ENCODE results near the gene TCF25. TPM values are rescaled to one million over a fixed set of nuclear protein-coding genes. Genes with fewer than 3 reads are reported as not detected.

The TCF25 gene
- total RNA-seq, 5 donors from 2014 or later (not counting 1 experiment from before 2014, with no cell fraction given) = 289 to 400 (median 322) TPM

GRCh38 chr16:89892635-89893034 lies 19.2 kb downstream of the TCF25 start:
- peaks cover 21 to 75% of the 10 kb centered on the region in 2 donors for H3K36me3 ChIP-seq (ENCODE audit: control insufficient read depth in 2 of 2, extremely low read depth in 1 of 2, insufficient read depth in 1 of 2, low read length in 1 of 2)
- POLR2A ChIA-PET = no interaction called here
- no peak overlapping the region for H3K27ac ChIP-seq (ENCODE audit: low read length)
- CTCF ChIA-PET = no interaction called here
- H3K9me3 ChIP-seq = no peaks in the 10 kb centered on the region
- no peak overlapping the region for H3K27ac Mint-ChIP-seq
- H3K36me3 Mint-ChIP-seq = peaks cover 25% of the 10 kb centered on the region
- ATAC-seq (replicated peaks in 1 of 4) (no peak), DNase-seq (no peak)
- H3K4me3 Mint-ChIP-seq = no peak overlapping the region
- WGBS (ENCODE audit: insufficient coverage) = 99% methylated on average over 8 of the region's 9 CpGs
- H3K27me3 ChIP-seq (replicated peaks in 1 of 2; ENCODE audit: control insufficient read depth in 2 of 2, extremely low read depth in 1 of 2, insufficient read depth in 2 of 2, low read length in 1 of 2) = no peaks in the 10 kb centered on the region
- no peaks in the 10 kb centered on the region for H3K9me3 Mint-ChIP-seq
- H3K27me3 Mint-ChIP-seq = no peaks in the 10 kb centered on the region
- H3K4me1 ChIP-seq (ENCODE audit: control insufficient read depth in 1 of 2, extremely low read depth in 1 of 2, insufficient read depth in 2 of 2, low read length in 2 of 2) = peaks cover 0 to 9% of the 10 kb centered on the region in 2 experiments
- no peak overlapping the region for H3K4me3 ChIP-seq (ENCODE audit: control insufficient read depth in 1 of 2, extremely low read depth in 1 of 2, low read length in 1 of 2)
- H3K4me1 Mint-ChIP-seq = peaks cover 0 to 7% (median 6%) of the 10 kb centered on the region in 3 donors

- peaks cover 25% of the 10 kb centered on the region for H3K36me3 Mint-ChIP-seq
- H3K9me3 Mint-ChIP-seq = no peaks in the 10 kb centered on the region
- WGBS (ENCODE audit: insufficient coverage) = 97% methylated on average over 34 of the region's 45 CpGs
- peaks cover 0 to 7% (median 6%) of the 10 kb centered on the region in 3 donors for H3K4me1 Mint-ChIP-seq
- Histone ChIP-seq H3K27ac (ENCODE audit: low read length) (no peak overlapping the region), H3K9me3 (no peaks in the 10 kb centered on the region), H3K4me3 (ENCODE audit: control insufficient read depth in 1 of 2, extremely low read depth in 1 of 2, low read length in 1 of 2) (no peak overlapping the region), H3K27me3 (replicated peaks in 1 of 2; ENCODE audit: control insufficient read depth in 2 of 2, extremely low read depth in 1 of 2, insufficient read depth in 2 of 2, low read length in 1 of 2) (no peaks in the 10 kb centered on the region), H3K36me3 (ENCODE audit: control insufficient read depth in 2 of 2, extremely low read depth in 1 of 2, insufficient read depth in 1 of 2, low read length in 1 of 2) (peaks cover 24 to 80% of the 10 kb centered on the region in 2 donors), H3K4me1 (ENCODE audit: control insufficient read depth in 1 of 2, extremely low read depth in 1 of 2, insufficient read depth in 2 of 2, low read length in 2 of 2) (peaks cover 0 to 9% of the 10 kb centered on the region in 2 experiments)
- ChIA-PET CTCF (no interaction called here), POLR2A (no interaction called here)
- H3K4me3 Mint-ChIP-seq = no peak overlapping the region
- no peaks in the 10 kb centered on the region for H3K27me3 Mint-ChIP-seq
- DNase-seq (no peak), ATAC-seq (replicated peaks in 1 of 4) (peak in 1 of 4 experiments; percentile 26)
- no peak overlapping the region for H3K27ac Mint-ChIP-seq
Measured at GRCh38 chr16:89893642-89894548, 20.5 kb downstream of the TCF25 start.

GRCh38 chr16:89895482-89896250 lies 22.3 kb downstream of the TCF25 start:
- Mint-ChIP-seq H3K9me3 (no peaks in the 10 kb centered on the region), H3K4me3 (no peak overlapping the region), H3K36me3 (peaks cover 35% of the 10 kb centered on the region), H3K4me1 (peaks cover 0 to 2% (median 1%) of the 10 kb centered on the region in 3 donors), H3K27me3 (no peaks in the 10 kb centered on the region), H3K27ac (no peak overlapping the region)
- ChIA-PET POLR2A (no interaction called here), CTCF (no interaction called here)
- H3K9me3 ChIP-seq = no peaks in the 10 kb centered on the region
- peaks cover 19 to 88% of the 10 kb centered on the region in 2 donors for H3K36me3 ChIP-seq (ENCODE audit: control insufficient read depth in 2 of 2, extremely low read depth in 1 of 2, insufficient read depth in 1 of 2, low read length in 1 of 2)
- ATAC-seq (replicated peaks in 1 of 4) = no peak
- H3K4me1 ChIP-seq (ENCODE audit: control insufficient read depth in 1 of 2, extremely low read depth in 1 of 2, insufficient read depth in 2 of 2, low read length in 2 of 2) = no peaks in the 10 kb centered on the region
- H3K27me3 ChIP-seq (replicated peaks in 1 of 2; ENCODE audit: control insufficient read depth in 2 of 2, extremely low read depth in 1 of 2, insufficient read depth in 2 of 2, low read length in 1 of 2) = no peaks in the 10 kb centered on the region
- DNase-seq = no peak
- WGBS (ENCODE audit: insufficient coverage) = 98% methylated on average over 22 of the region's 26 CpGs
- H3K4me3 ChIP-seq (ENCODE audit: control insufficient read depth in 1 of 2, extremely low read depth in 1 of 2, low read length in 1 of 2) = no peak overlapping the region
- H3K27ac ChIP-seq (ENCODE audit: low read length) = no peak overlapping the region

- Histone ChIP-seq H3K27me3 (replicated peaks in 1 of 2; ENCODE audit: control insufficient read depth in 2 of 2, extremely low read depth in 1 of 2, insufficient read depth in 2 of 2, low read length in 1 of 2) (no peaks in the 10 kb centered on the region), H3K4me3 (ENCODE audit: control insufficient read depth in 1 of 2, extremely low read depth in 1 of 2, low read length in 1 of 2) (no peak overlapping the region), H3K4me1 (ENCODE audit: control insufficient read depth in 1 of 2, extremely low read depth in 1 of 2, insufficient read depth in 2 of 2, low read length in 2 of 2) (no peaks in the 10 kb centered on the region), H3K36me3 (ENCODE audit: control insufficient read depth in 2 of 2, extremely low read depth in 1 of 2, insufficient read depth in 1 of 2, low read length in 1 of 2) (peaks cover 22 to 80% of the 10 kb centered on the region in 2 donors), H3K27ac (ENCODE audit: low read length) (no peak overlapping the region), H3K9me3 (no peaks in the 10 kb centered on the region)
- Mint-ChIP-seq H3K4me1 (no peaks in the 10 kb centered on the region), H3K27ac (no peak overlapping the region), H3K4me3 (no peak overlapping the region), H3K36me3 (peaks cover 34% of the 10 kb centered on the region), H3K27me3 (no peaks in the 10 kb centered on the region), H3K9me3 (no peaks in the 10 kb centered on the region)
- ATAC-seq (replicated peaks in 1 of 4) = no peak
- WGBS (ENCODE audit: insufficient coverage) = 97% methylated on average over 6 of the region's 11 CpGs
- DNase-seq = no peak
- CTCF ChIA-PET = no interaction called here
- POLR2A ChIA-PET = no interaction called here
Measured at GRCh38 chr16:89897204-89897603, 23.8 kb downstream of the TCF25 start.

GRCh38 chr16:89898201-89898967 lies 25.0 kb downstream of the TCF25 start:
- WGBS (ENCODE audit: insufficient coverage) = 95% methylated on average over 35 of the region's 36 CpGs
- ATAC-seq (replicated peaks in 1 of 4) = no peak
- Histone ChIP-seq H3K4me1 (ENCODE audit: control insufficient read depth in 1 of 2, extremely low read depth in 1 of 2, insufficient read depth in 2 of 2, low read length in 2 of 2) (no peaks in the 10 kb centered on the region), H3K9me3 (no peaks in the 10 kb centered on the region), H3K4me3 (ENCODE audit: control insufficient read depth in 1 of 2, extremely low read depth in 1 of 2, low read length in 1 of 2) (no peak overlapping the region), H3K27ac (ENCODE audit: low read length) (no peak overlapping the region), H3K27me3 (replicated peaks in 1 of 2; ENCODE audit: control insufficient read depth in 2 of 2, extremely low read depth in 1 of 2, insufficient read depth in 2 of 2, low read length in 1 of 2) (no peaks in the 10 kb centered on the region), H3K36me3 (ENCODE audit: control insufficient read depth in 2 of 2, extremely low read depth in 1 of 2, insufficient read depth in 1 of 2, low read length in 1 of 2) (peaks cover 22 to 68% of the 10 kb centered on the region in 2 donors)
- CTCF ChIA-PET = no interaction called here
- no peaks in the 10 kb centered on the region for H3K27me3 Mint-ChIP-seq
- POLR2A ChIA-PET = interaction anchor here in 1 of 2 donors (0.6 kb wide), 1 partner anchor 137 kb away, joined by 5 read pairs; no protein-coding TSS in a partner anchor
- H3K36me3 Mint-ChIP-seq = peaks cover 34% of the 10 kb centered on the region
- no peak overlapping the region for H3K27ac Mint-ChIP-seq
- no peaks in the 10 kb centered on the region for H3K4me1 Mint-ChIP-seq
- no peaks in the 10 kb centered on the region for H3K9me3 Mint-ChIP-seq
- H3K4me3 Mint-ChIP-seq = peak overlapping the region in 1 of 3 donors; percentile 20
- DNase-seq = no peak

- H3K27ac ChIP-seq (ENCODE audit: low read length) = no peak overlapping the region
- POLR2A ChIA-PET = no interaction called here
- CTCF ChIA-PET = no interaction called here
- 67% methylated on average over 14 of the region's 20 CpGs for WGBS (ENCODE audit: insufficient coverage)
- DNase-seq (no peak), ATAC-seq (replicated peaks in 1 of 4) (no peak)
- H3K27me3 ChIP-seq (replicated peaks in 1 of 2; ENCODE audit: control insufficient read depth in 2 of 2, extremely low read depth in 1 of 2, insufficient read depth in 2 of 2, low read length in 1 of 2) = no peaks in the 10 kb centered on the region
- Mint-ChIP-seq H3K36me3 (peaks cover 34% of the 10 kb centered on the region), H3K4me3 (no peak overlapping the region), H3K27ac (no peak overlapping the region), H3K9me3 (no peaks in the 10 kb centered on the region), H3K27me3 (no peaks in the 10 kb centered on the region), H3K4me1 (no peaks in the 10 kb centered on the region)
- H3K36me3 ChIP-seq (ENCODE audit: control insufficient read depth in 2 of 2, extremely low read depth in 1 of 2, insufficient read depth in 1 of 2, low read length in 1 of 2) = peaks cover 20 to 62% of the 10 kb centered on the region in 2 donors
- no peaks in the 10 kb centered on the region for H3K4me1 ChIP-seq (ENCODE audit: control insufficient read depth in 1 of 2, extremely low read depth in 1 of 2, insufficient read depth in 2 of 2, low read length in 2 of 2)
- no peaks in the 10 kb centered on the region for H3K9me3 ChIP-seq
- H3K4me3 ChIP-seq (ENCODE audit: control insufficient read depth in 1 of 2, extremely low read depth in 1 of 2, low read length in 1 of 2) = no peak overlapping the region
Measured at GRCh38 chr16:89899879-89900481, 26.6 kb downstream of the TCF25 start.

Data from T-cell (primary cell).